ENCODE measurements around the gene LRRC72.

Gene LRRC72

DNA sequence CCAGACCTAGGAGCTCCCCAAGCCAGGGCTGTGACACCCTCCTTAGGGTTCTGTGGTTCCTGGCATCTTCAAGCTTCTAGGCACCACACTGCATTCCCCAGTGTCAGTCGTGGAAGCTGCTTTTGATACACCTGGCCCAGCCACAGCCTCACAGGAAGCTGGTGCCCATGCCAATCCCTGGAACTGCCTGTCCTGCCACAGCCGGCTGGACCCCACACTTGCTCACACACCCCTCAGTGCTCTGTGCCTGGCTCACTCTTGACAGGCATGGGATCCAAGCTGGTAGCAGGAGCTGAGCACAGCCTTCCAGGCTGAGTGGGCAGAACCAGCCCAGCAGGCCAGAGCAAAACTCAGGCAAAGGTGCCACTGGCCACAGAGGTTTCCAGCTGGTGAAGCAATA, 21.8 kb downstream of the LRRC72 start:
- Histone ChIP-seq H3K27ac (ENCODE audit: low read depth, low read length) (no peak overlapping the region), H3K27me3 (ENCODE audit: control insufficient read depth in 5 of 5, insufficient read depth in 4 of 5, low read length in 5 of 5) (no peaks in the 10 kb centered on the region), H3K9me3 (ENCODE audit: control insufficient read depth in 5 of 5, low read length in 5 of 5) (no peaks in the 10 kb centered on the region), H3K36me3 (ENCODE audit: control insufficient read depth in 5 of 5, insufficient read depth in 5 of 5, low read length in 5 of 5) (no peaks in the 10 kb centered on the region), H3K9ac (ENCODE audit: low read length in 5 of 5) (no peak overlapping the region), H3K4me3 (ENCODE audit: low read depth in 1 of 5, low read length in 5 of 5) (no peak overlapping the region), H3K4me1 (ENCODE audit: control insufficient read depth in 5 of 5, insufficient read depth in 5 of 5, low read length in 5 of 5) (no peaks in the 10 kb centered on the region)

- Histone ChIP-seq H3K27me3 (ENCODE audit: control insufficient read depth in 5 of 5, insufficient read depth in 4 of 5, low read length in 5 of 5) (no peaks in the 10 kb centered on the region), H3K27ac (ENCODE audit: low read depth, low read length) (no peak overlapping the region), H3K36me3 (ENCODE audit: control insufficient read depth in 5 of 5, insufficient read depth in 5 of 5, low read length in 5 of 5) (no peaks in the 10 kb centered on the region), H3K9me3 (ENCODE audit: control insufficient read depth in 5 of 5, low read length in 5 of 5) (no peaks in the 10 kb centered on the region), H3K4me3 (ENCODE audit: low read depth in 1 of 5, low read length in 5 of 5) (no peak overlapping the region), H3K4me1 (ENCODE audit: control insufficient read depth in 5 of 5, insufficient read depth in 5 of 5, low read length in 5 of 5) (no peaks in the 10 kb centered on the region), H3K9ac (ENCODE audit: low read length in 5 of 5) (no peak overlapping the region)
Observed at GRCh38 chr7:16550671-16551070, 24.0 kb downstream of the LRRC72 start.

DNA sequence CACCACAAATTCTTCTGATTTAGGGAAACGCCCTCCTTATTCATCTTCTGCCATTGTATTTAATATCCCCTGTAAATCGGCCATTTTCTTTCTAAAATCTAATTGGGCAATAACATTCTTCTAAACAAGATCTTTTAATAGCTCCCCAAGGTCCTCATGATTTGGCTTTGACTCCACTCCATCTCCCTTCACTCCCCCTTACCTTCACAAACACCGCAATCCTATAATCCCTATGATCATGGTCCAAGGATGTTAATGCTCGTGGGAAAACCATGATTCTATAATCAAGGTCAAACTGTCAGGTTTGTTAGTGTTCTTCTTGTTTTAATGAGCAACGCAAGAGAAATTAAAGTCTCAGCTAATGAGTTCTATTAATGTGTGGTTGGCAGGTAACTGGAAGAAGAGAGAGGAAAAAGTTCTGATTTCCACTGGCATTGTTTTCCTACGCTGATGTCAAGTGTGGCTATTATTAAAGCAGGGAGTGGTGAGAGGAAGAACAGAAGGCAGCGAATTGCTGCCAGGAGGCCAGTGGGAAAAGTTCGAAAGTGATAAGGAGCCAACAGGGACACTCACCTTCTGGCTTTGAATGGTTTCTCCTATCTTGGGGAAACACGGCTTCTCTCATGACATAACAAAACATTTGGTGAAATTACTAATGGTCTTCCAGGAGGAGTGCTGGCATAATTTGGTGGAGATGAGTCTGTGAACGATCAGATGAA, 28.1 kb downstream of the LRRC72 start:
- Histone ChIP-seq H3K4me1 (ENCODE audit: control insufficient read depth in 5 of 5, insufficient read depth in 5 of 5, low read length in 5 of 5) (no peaks in the 10 kb centered on the region), H3K9me3 (ENCODE audit: control insufficient read depth in 5 of 5, low read length in 5 of 5) (no peaks in the 10 kb centered on the region), H3K27ac (ENCODE audit: low read depth, low read length) (no peak overlapping the region), H3K4me3 (ENCODE audit: low read depth in 1 of 5, low read length in 5 of 5) (no peak overlapping the region), H3K9ac (ENCODE audit: low read length in 5 of 5) (no peak overlapping the region), H3K27me3 (ENCODE audit: control insufficient read depth in 5 of 5, insufficient read depth in 4 of 5, low read length in 5 of 5) (no peaks in the 10 kb centered on the region), H3K36me3 (ENCODE audit: control insufficient read depth in 5 of 5, insufficient read depth in 5 of 5, low read length in 5 of 5) (no peaks in the 10 kb centered on the region)

DNA sequence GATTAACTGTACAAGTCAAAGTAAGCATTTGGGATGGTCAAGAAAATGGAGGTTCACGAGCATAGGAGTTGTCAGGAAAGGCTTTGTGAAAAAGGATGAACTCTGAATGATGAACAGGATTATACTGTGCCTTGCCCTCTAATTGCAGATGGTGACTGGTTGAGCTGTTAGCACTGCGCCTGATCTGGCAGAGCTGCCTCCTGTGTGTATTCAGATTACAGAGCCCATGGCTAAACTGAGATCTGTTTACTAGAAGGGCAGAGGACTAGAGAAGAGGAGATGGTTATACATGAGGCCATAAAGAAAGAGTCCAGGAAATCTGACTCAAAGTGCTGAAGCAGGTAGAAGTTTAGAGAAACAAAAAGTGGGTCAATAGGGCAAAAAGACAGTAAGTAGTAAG, 29.7 kb downstream of the LRRC72 start:
- no peak overlapping the region for H3K4me3 ChIP-seq (ENCODE audit: low read depth in 1 of 5, low read length in 5 of 5)
- H3K9me3 ChIP-seq (ENCODE audit: control insufficient read depth in 5 of 5, low read length in 5 of 5): no peaks in the 10 kb centered on the region
- no peak overlapping the region for H3K9ac ChIP-seq (ENCODE audit: low read length in 5 of 5)
- no peak overlapping the region for H3K27ac ChIP-seq (ENCODE audit: low read depth, low read length)
- no peaks in the 10 kb centered on the region for H3K36me3 ChIP-seq (ENCODE audit: control insufficient read depth in 5 of 5, insufficient read depth in 5 of 5, low read length in 5 of 5)
- no peaks in the 10 kb centered on the region for H3K27me3 ChIP-seq (ENCODE audit: control insufficient read depth in 5 of 5, insufficient read depth in 4 of 5, low read length in 5 of 5)
- H3K4me1 ChIP-seq (ENCODE audit: control insufficient read depth in 5 of 5, insufficient read depth in 5 of 5, low read length in 5 of 5): no peaks in the 10 kb centered on the region

DNA sequence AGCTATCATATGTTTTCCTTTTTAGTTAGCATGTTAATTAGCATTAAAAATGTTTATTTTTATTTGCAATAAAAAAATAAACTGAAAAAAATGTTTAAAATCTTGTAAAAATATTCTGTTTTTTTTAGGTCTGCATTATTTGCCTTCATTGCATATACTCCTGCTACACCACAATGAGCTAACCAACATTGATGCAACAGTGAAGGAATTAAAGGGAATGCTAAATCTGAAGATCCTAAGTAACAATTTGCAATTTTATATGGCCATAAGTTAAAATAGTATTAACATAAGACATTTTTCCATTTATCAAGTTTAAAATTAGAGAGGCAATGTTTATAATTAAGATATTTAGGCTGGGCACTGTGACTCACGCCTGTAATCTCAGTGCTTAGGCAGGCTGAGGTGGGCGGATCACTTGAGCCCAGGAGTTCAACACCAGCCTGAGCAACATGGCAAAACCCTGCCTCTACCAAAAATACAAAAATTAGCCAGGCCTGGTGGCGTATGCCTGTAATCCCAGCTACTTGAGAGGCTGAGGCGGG, 32.2 kb downstream of the LRRC72 start:
- no peaks in the 10 kb centered on the region for H3K27me3 ChIP-seq (ENCODE audit: control insufficient read depth in 5 of 5, insufficient read depth in 4 of 5, low read length in 5 of 5)
- no peak overlapping the region for H3K9ac ChIP-seq (ENCODE audit: low read length in 5 of 5)
- H3K27ac ChIP-seq (ENCODE audit: low read depth, low read length): no peak overlapping the region
- H3K9me3 ChIP-seq (ENCODE audit: control insufficient read depth in 5 of 5, low read length in 5 of 5): no peaks in the 10 kb centered on the region
- H3K4me3 ChIP-seq (ENCODE audit: low read depth in 1 of 5, low read length in 5 of 5): no peak overlapping the region
- H3K4me1 ChIP-seq (ENCODE audit: control insufficient read depth in 5 of 5, insufficient read depth in 5 of 5, low read length in 5 of 5): no peaks in the 10 kb centered on the region
- no peaks in the 10 kb centered on the region for H3K36me3 ChIP-seq (ENCODE audit: control insufficient read depth in 5 of 5, insufficient read depth in 5 of 5, low read length in 5 of 5)

DNA sequence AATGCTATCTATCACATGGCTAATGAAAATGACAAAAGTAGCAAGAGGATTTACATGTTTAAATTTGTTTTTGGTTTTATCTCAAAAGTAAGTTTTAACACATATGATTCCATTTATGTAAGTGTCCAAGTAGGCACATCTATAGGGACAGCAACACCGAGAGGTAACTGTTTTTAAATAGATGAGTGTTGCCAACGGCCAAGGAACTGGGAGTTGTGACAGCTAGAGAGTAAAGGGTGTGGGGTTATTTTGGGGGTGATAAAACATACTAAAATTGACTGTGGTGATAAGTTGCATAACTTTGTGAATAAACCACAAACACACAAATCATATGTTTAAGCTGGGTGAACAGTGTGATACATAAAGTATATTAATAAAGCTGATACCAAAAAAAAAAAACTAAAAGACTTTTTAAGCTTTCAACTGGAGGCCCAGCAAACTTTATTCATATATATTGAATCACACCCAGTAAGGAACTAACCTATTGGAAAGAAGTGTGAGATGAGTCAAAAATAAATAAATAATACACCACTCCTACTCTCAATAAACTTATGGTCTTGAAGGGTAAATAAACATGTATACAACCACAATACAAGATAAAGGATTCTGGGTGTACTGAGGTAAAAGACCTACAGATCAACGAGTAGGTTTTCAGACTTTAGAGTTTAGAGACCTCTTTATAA, 33.0 kb downstream of the LRRC72 start:
- Histone ChIP-seq H3K4me1 (ENCODE audit: control insufficient read depth in 5 of 5, insufficient read depth in 5 of 5, low read length in 5 of 5) (no peaks in the 10 kb centered on the region), H3K9me3 (ENCODE audit: control insufficient read depth in 5 of 5, low read length in 5 of 5) (no peaks in the 10 kb centered on the region), H3K36me3 (ENCODE audit: control insufficient read depth in 5 of 5, insufficient read depth in 5 of 5, low read length in 5 of 5) (no peaks in the 10 kb centered on the region), H3K27ac (ENCODE audit: low read depth, low read length) (no peak overlapping the region), H3K27me3 (ENCODE audit: control insufficient read depth in 5 of 5, insufficient read depth in 4 of 5, low read length in 5 of 5) (no peaks in the 10 kb centered on the region), H3K4me3 (ENCODE audit: low read depth in 1 of 5, low read length in 5 of 5) (no peak overlapping the region), H3K9ac (ENCODE audit: low read length in 5 of 5) (no peak overlapping the region)

GRCh38 chr7:16561943-16562342, 35.3 kb downstream of the LRRC72 start:
- H3K4me3 ChIP-seq (ENCODE audit: low read depth in 1 of 5, low read length in 5 of 5): no peak overlapping the region
- H3K36me3 ChIP-seq (ENCODE audit: control insufficient read depth in 5 of 5, insufficient read depth in 5 of 5, low read length in 5 of 5): no peaks in the 10 kb centered on the region
- no peak overlapping the region for H3K27ac ChIP-seq (ENCODE audit: low read depth, low read length)
- H3K9ac ChIP-seq (ENCODE audit: low read length in 5 of 5): no peak overlapping the region
- no peaks in the 10 kb centered on the region for H3K9me3 ChIP-seq (ENCODE audit: control insufficient read depth in 5 of 5, low read length in 5 of 5)
- H3K27me3 ChIP-seq (ENCODE audit: control insufficient read depth in 5 of 5, insufficient read depth in 4 of 5, low read length in 5 of 5): no peaks in the 10 kb centered on the region
- H3K4me1 ChIP-seq (ENCODE audit: control insufficient read depth in 5 of 5, insufficient read depth in 5 of 5, low read length in 5 of 5): no peaks in the 10 kb centered on the region

DNA sequence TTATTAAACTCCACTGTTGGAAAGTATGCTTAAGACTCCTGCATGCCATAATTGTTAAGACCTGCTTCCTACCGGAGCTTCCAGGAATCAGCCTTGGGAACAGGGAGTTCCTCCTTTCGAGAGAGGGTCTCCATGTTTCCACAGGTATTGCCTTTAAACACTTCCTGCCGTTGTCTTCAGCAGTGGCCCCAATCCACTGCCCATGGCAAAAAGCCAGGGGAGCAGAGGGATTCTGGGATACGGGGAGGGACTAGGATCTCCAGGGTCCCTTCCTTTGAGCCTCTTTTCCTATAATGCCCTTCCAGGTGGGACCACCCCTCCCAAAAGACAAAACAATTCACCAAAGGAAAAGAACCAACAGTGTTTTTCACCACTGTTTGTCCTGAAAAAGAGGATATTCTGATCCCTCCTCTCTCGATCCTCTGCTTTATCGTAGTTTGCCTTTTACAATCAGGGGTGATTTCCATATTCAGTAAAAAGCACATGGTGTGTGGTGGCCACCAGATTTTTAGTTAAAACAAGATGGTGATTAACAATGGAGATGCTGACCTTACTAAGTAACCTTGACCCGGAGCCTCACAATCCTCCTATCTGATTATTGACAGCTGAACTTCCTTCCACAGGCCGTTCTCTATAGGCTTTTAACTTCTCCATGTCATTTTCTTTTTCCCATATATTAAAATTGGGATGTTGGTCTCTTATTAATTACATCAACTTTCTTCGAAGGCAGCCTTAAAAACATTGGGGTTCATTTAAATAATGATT, 36.0 kb downstream of the LRRC72 start:
- no peak overlapping the region for H3K27ac ChIP-seq (ENCODE audit: low read depth, low read length)
- no peaks in the 10 kb centered on the region for H3K9me3 ChIP-seq (ENCODE audit: control insufficient read depth in 5 of 5, low read length in 5 of 5)
- no peaks in the 10 kb centered on the region for H3K4me1 ChIP-seq (ENCODE audit: control insufficient read depth in 5 of 5, insufficient read depth in 5 of 5, low read length in 5 of 5)
- no peaks in the 10 kb centered on the region for H3K36me3 ChIP-seq (ENCODE audit: control insufficient read depth in 5 of 5, insufficient read depth in 5 of 5, low read length in 5 of 5)
- H3K4me3 ChIP-seq (ENCODE audit: low read depth in 1 of 5, low read length in 5 of 5): no peak overlapping the region
- no peaks in the 10 kb centered on the region for H3K27me3 ChIP-seq (ENCODE audit: control insufficient read depth in 5 of 5, insufficient read depth in 4 of 5, low read length in 5 of 5)
- H3K9ac ChIP-seq (ENCODE audit: low read length in 5 of 5): no peak overlapping the region

DNA sequence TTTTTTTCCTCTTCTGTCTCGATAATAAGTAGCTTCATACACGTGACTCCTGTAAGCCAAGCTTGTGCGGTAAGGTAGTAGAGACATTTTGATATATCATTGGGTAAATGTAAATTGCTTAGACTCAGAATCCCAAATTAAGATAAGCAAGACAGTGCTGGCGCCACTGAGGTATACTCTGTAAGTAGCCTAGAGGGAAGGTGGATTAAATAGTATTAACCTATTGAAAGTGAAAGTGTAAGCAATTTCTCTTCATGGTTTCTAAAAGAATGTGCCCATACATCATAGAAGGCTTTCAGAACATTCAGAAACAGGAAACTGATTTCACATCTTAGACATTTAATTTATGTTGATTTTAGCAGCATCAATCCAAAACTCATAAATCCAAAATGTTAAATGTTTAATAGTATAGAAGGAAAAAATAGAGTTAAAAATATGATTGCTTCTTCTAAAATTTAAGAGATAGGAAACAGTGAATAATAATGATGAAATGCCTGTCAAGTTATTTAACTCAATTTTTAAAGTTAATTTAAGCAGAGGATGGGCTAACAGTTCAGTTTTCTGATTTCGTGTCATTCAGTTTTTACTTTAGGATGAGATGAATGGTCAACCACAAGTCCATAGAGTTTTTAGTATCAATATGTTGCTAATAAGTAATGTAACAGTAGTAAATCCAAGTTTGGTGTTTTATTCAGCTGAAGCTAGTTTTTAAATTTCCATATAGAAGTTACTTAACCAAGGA, 36.8 kb downstream of the LRRC72 start:
- Histone ChIP-seq H3K36me3 (ENCODE audit: control insufficient read depth in 5 of 5, insufficient read depth in 5 of 5, low read length in 5 of 5) (no peaks in the 10 kb centered on the region), H3K27ac (ENCODE audit: low read depth, low read length) (no peak overlapping the region), H3K4me3 (ENCODE audit: low read depth in 1 of 5, low read length in 5 of 5) (peak overlapping the region in 4 of 5 donors; percentile 16 to 31 (median 26)), H3K27me3 (ENCODE audit: control insufficient read depth in 5 of 5, insufficient read depth in 4 of 5, low read length in 5 of 5) (no peaks in the 10 kb centered on the region), H3K9ac (ENCODE audit: low read length in 5 of 5) (peak overlapping the region in 1 of 5 donors; percentile 15), H3K9me3 (ENCODE audit: control insufficient read depth in 5 of 5, low read length in 5 of 5) (no peaks in the 10 kb centered on the region), H3K4me1 (ENCODE audit: control insufficient read depth in 5 of 5, insufficient read depth in 5 of 5, low read length in 5 of 5) (no peaks in the 10 kb centered on the region)
